HTR-8/SVneo (cell line): Measurements from ENCODE around the gene CERS6.

Experiments used
- DNase-seq: peaks from one replicate; pipeline ENCODE4 v3.0.0; 2011; ENCODE audit warnings: low spot score, mixed read lengths; ENCODE audit not compliant: insufficient read length
- FAIRE-seq: peaks from 2 replicates; lab custom pipeline; 2011; peaks lifted over from hg19 to GRCh38; lab: Jason Lieb, UNC

CERS6 gene

DNA sequence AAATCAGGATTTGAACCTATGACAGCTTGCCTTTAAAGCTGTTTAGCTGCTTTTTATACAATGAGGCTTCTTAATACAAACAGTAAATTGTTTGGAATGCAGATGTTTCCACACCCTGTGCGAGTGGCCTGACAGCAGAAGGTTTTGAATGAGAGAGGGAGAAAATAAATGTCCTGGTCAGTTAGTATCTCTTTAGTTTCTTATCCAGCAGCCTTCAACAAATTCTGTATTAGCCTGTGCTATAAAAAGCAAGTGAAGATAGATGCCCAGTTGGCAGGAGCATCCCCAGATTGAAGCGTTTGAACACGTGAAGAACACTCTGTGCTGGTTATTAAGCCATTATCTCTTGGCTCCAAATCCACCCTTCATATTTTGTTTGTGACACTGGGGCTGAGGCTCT, 70.6 kb downstream of the CERS6 start:
- DNase-seq (no peak), FAIRE-seq (no peak)

DNA sequence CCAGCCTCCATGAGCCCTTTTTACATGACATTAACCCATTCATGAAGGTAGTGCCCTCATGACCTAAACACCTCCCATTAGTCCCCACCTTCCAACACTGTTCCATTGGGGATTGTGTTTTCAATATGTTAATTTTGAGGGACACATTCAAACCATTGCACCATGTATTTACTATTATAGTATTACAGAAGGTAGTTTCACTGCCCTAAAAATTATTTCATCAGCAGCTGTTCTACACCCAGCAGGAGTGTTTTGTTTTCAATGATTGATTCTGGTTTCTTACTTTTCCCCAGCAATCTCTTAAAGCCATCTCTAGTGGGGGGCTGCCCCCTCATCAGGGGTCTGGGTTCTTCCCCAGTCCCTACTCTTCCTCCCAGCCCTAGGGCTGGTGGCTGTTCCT, 71.9 kb downstream of the CERS6 start:
- no peak for FAIRE-seq
- no peak for DNase-seq

DNA sequence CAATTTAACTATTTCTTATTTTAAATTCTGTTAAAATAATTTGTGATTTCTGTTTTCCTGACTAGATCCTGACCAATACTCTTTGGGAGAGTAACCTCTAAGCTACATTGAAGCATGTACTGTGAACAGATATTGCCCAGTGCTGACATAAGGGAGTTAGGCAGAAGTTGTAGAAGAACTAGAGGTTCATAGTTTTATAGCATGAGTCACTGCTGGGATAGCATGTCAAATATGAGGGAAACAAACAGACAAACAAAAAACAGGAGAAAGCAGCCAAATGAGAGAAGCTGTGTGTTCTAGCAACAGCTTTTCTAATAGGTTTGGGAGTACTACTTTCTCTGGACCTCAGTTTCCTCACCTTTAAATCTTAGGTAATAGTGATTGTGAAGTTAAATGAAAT, 72.4 kb downstream of the CERS6 start:
- DNase-seq (no peak), FAIRE-seq (no peak)

DNA sequence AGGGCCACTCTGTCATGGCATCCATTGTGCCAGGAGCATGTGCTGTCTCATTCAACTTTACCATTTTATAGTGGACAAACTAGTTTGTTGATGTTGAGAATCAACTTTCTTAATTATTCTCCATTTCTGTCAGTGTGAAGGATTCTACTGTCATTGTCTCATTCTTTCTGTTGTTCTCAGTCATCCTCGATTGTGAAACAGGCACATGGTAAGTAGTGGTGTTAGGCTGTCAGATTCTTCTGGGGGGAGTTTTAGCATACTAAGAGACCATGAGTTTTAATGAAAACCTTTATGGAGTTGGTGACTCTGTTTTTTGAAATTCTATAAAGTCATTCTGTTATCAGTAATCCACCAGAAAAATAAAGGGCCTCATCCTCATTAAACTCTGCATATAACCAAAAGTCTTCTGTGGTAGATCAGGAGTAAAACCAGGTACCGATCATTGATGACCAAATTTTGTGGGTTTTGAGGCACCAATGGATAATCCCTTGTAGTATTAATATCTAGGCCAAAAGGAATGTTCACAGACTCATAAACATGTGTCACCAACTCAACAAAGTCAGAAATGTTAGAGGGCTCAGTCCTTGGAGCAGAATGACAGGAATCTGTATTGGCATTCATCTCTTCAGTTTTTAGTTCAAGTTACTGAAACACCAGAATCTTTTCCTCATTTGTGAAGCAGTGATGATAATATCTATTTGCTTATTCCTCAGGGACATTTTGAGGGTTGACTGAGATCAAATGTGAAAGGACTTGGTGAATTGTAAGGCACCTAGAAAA, 73.2 kb downstream of the CERS6 start:
- FAIRE-seq = no peak
- DNase-seq = no peak

DNA sequence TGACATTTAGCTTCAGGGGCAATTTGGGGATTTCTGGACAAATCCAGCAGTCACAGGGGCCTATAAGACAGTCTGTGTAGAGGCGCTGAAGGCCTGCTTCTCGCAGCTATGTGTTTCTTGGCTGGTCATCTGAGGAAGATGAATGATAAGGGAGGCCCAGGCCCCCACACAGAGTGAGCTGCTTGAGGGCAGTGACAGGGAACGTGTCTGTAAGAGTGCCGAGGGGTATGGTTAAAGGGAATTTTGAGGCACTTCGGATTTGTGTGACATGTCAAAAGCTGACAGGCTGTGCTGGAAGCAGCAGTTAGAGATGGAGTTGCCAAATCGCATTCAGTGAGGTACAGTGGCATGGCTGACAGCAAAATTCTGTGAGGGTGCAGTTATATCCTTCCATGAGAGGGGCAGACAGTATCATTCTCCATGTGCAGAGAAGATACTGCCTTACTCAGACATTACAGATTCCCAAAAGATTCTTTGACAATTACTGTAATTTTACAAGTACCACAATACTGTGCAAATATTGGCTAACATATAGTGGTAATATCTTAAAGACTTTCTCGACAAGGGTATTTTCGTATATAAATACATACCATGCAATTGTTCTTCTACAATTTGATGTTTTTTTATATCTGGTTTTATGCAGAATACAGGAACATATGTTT, 74.0 kb downstream of the CERS6 start:
- no peak for DNase-seq
- FAIRE-seq = no peak

DNA sequence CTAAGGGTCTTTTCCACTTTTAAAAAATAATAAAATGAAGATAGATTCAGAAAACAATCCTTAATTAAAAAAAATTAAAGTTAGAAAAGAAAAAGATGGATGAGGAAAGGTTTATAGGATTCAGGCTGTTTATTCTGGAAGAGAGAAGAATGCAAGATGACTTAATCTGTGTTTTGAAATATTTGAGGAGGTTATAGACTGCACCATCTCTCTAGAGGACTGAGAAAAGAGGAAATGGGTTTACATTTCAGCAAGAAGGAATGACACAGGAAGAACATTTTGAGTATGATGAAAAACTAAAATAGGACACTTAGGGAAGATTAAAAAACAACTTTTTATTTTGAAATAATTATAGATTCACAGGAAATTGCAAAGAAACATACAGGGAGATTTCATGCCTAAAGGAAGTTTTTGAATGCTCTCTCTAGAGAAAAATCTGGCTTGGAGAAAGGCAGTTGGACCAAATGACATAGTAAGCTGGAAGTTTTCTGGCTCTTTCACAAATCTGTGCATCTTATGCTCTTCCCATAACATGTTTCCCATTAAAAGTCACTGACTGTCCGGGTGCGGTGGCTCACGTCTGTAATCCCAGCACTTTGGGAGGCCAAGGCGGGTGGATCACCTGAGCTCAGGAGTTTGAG, 75.0 kb downstream of the CERS6 start:
- FAIRE-seq (no peak), DNase-seq (no peak)

DNA sequence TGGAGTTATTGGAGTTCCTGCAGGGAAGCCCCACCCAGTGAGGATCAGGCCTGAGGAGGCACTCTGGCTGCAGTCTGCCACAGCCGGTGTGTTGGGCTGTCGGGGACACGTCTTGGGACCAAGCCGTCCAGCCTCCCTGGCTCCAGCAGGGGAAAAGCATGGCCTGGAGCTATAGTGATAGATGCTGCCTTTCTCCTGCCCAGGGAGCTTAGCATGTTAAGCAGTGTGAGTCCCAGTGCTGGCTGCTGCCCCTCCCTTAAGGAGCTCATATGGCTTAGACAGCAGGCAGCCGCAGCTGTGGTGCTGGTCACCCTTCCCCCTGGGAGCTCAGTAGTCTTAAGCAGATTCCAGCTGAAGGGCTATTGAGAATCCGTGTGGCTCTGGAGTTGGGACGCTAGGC, 78.9 kb downstream of the CERS6 start:
- DNase-seq (no peak), FAIRE-seq (no peak)

DNA sequence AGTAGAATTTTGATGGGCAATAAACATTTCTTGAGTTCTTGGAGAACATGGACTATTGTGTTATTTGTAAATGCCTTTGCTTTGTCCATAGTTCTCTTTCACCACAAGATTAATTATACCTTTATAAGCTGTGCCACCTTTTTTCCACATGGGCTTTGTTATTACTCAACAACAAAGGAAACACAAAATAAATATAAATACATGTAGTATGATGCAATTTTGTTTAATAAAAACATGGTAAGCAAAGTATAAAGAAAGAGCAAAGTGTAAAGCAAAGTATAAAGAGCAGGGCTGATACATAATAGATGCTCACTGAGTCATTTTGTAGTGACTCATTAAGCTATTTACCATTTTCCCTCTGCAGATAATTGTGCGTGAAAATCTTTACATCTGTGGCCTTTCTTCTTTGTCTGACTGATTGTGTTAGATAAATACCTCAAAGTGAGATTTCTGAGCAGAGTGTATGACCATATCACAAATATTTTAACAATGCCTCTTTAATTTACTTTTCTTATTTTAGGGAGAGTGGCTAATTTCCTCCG, 80.9 kb downstream of the CERS6 start:
- FAIRE-seq (peak; percentile 26), DNase-seq (no peak)

DNA sequence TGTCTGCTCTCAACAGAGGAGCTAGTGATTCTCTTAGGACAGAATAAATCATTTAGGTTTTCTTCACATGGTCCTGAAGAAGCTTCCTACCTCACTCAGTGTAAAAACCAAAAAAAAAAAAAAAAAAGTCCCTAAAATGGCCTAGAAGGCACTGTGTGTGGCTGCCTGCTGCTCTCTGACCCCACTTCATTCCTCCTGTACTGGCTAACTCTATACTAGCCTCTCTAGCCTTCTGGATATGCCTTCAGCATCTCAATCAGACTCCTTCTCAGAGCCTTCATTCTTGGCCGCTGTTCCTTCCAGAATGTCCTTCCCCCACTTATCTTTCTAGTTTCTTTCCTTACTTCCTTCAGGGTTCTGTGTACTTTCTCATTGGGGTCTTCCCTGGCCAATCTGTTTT, 82.1 kb downstream of the CERS6 start:
- no peak for FAIRE-seq
- DNase-seq = no peak

DNA sequence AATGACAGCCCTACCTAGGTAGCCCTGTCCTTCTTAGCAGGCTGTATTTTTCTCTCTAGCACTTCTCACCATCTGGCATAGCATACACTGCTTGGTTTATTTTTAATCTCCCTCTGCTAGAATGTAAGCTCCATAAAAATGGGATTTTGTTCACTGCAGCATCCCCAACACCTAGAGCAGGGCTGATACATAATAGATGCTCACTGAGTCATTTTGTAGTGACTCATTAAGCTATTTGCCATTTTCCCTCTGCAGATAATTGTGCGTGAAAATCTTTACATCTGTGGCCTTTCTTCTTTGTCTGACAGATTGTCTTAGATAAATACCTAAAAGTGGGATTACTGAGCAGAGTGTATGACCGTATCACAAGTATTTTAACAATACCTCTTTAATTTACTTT, 82.5 kb downstream of the CERS6 start:
- FAIRE-seq (no peak), DNase-seq (no peak)

DNA sequence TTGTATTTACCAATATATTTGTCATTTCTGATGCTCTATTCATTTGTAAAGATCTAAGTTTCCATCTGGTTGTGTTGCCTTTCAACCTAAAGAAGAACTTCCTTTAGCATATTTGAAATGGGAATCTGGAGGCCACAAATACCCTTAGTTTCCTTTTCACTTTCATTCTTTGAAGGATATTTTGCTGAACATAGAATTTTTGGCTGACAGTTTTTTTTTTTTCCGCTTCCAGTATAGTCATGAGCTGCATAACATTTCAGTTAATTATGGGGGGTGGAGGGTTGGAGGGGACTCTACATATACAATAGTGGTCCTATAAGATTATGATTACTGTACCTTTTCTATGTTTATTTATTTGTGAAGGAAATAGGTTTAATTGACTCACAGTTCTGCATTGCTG, 83.9 kb downstream of the CERS6 start:
- FAIRE-seq (no peak), DNase-seq (no peak)

DNA sequence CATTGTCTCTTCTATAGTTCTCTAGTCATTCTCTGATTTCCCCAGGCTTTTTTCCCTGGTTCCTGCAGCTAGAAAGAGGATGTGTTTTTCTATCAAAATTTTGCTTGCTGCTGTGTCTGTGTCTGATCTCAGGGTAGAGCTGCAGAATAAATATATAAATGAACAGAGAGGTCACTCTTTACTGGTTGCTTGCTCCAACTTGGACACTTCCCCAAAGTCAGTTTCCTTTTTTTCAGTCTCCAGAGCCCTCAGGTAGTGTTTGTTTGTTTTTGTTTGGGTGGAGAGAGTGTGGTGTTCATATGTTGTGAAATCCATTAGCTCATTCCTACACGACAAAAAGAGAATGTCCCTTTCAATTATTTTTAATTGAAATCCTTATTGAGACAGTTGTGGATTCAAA, 85.8 kb downstream of the CERS6 start:
- no peak for DNase-seq
- no peak for FAIRE-seq

DNA sequence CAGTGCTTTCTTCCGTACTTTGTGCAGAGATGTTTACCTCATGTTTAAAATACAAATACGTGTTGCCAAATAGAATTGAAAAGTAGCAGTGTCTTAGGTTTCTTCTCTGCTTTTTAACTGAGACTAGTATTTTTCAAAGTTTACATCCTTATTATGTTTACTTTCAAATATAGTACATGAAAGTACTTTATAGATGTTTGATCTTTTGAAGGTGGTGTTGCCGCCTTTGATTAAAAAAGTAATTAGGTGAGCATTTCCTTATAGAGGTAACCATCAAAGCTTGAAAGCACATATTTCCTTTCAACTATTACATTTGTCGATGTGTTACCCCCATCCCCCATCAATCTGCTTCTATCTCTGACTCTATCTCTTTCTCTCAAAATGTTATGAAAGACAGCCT, 87.0 kb downstream of the CERS6 start:
- DNase-seq = no peak
- FAIRE-seq = no peak

DNA sequence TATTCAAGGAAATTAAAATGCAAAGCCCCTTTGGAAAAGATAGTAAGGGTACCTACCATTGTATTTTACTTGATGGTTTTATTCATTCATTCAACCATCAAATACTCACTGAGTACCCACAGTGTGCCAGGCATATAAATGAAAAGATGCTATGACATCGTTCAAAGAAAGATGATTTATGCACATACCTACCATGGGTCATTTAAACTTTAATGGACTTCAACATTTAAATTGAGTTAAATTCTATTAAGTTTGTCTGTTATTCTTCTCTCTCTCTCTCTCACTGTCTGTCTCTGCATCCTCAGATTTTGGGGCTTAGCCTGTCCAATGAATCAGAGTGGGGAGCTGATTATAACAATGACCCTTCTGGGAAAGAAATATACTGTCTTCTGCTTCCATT, 87.9 kb downstream of the CERS6 start:
- FAIRE-seq = no peak

DNA sequence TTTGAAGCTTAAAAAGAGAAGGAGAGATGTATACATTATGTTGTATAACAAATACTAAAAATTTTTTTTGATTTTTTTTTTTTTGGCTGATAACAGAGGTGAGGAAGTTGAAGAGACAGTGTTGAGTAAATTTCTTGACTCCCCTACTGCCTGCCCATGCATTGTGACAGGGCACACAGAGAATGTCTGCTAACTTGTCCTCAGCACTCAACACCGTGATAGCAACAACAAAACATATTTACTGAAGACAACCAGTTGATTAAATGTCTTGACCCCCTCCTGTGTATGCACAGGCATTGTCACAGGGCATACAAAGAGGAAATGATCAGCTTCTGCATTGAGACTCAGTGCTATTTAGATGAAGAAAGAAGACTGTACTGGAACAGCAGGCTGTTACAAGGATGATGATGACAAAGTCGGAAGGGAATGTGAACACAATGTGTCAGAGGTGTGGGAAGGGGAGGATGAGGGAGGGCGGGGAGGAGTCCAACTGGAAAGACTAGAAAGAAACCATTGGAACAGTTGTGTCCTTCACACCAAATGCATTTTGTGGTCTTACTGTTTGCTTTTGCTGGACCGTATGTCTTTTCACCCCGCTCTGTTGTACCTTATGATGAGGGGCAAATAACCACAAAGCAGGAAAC, 89.5 kb downstream of the CERS6 start:
- peak; percentile 90 for FAIRE-seq
- DNase-seq = peak; percentile 61

More for the DNA sequence above, 87.9 kb downstream of the CERS6 start:
- DNase-seq = no peak

DNA sequence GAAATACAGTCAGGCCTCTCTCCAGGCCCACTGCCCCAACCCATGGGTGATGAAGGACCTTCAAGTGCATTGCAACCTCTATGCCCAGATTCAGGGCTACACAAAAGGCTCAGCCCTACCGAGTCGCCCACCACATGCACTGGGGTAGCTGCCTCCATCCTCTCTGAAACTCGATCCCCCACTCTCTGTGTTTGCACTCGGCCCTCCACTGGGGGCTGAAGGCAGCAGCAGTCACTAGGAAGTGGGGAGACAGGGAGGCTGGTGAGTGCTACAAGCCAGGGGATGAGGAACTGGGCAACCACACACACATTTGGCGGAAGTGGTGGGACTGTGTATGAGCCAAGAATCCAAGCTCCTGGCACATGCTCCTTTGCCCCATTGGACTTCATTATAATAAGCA, 94.6 kb downstream of the CERS6 start:
- FAIRE-seq = no peak
- DNase-seq = no peak

DNA sequence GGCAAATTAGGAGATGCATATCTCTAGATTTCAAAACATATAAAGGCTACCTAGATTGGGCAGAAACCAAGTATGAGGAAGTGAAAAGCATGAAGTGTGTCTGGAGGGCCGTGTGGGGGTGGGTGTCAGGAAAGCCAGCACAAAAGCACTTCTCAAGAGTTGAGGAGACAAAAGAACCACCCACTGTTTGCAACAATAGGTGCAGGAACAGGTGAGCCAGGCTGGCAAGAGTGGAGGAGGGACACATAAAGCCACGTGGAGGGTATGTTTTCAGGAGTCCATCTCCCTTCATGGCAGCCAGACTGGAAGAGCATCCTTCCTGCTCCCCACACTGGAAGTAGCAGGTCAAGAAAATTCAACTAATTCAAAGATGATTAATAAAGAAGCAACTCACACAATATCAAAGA, 96.4 kb downstream of the CERS6 start:
- FAIRE-seq = peak; percentile 33
- no peak for DNase-seq

DNA sequence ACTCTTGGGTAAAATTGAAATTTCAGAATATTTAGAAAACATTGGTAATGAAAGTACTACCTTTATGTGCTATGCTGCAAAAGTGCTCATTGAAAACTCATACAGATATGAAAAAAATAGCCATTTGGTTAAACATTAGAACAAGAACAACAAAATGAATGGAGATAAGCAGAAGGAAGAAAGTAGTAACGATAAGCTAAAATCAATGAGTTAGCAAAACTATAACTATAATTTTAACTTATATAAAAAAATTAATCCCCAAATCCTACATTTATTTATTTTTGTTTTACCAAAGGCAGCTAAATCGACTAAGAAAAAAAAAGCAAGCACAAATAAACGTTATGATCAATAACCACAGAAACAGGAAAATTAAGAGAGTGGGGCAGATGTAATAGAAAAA, 99.2 kb downstream of the CERS6 start:
- FAIRE-seq (no peak), DNase-seq (no peak)

DNA sequence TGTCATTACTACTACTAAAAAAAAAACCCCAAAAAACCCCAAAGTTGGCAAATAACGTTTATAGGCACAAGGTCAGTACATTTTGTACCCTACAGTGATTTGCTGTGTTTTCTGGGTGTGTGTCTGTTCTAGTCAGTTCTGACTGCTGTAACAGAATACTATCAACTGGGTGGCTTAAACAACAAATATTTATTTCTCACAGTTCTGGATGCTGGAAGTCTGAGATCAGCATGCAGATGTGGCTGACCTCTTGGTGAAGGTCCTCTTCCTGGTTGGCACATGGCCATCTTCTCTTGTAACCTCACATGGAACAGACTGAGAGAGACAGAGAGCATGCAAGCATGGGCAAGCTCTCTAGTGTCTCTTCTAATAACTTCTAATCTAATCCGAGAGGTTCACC, 103.1 kb downstream of the CERS6 start:
- FAIRE-seq (no peak), DNase-seq (no peak)

DNA sequence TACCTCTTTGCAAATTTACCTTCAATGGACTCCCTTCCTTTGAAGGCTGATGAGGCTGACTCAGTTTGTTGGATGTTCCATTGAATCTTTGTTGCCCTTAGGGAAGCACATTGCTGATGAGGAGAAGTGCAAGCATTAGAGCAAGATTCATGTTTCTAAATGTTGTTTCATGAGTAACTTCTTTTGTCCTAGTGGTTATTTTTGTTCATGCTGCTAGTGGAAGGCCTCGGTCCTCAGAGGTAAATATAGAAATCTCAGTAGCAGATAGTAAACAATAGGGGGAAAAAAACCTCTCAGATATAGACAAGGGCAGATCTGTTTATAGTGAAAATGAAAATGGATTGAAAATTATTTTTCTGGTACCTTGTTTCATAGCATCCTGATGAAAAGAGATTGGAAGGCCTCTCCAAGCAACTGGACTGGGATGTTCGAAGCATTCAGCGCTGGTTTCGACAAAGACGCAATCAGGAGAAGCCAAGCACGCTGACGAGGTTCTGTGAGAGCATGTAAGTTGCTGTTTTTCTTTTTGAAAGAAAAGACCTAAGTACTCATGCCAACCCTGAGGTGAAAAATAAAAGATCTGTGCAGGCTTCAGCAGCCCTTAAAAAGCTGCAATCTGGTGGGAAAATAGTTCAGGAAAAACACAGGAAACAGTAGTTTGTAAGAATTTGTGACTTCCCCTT, 104.9 kb downstream of the CERS6 start:
- DNase-seq (no peak), FAIRE-seq (no peak)
